ENCODE results near the gene RIOK3. TPM values are rescaled to one million over a fixed set of nuclear protein-coding genes. Genes with fewer than 3 reads are reported as not detected.

Gene RIOK3
- total RNA-seq, 1 experiment from 2014 or later = 42.5 TPM

DNA sequence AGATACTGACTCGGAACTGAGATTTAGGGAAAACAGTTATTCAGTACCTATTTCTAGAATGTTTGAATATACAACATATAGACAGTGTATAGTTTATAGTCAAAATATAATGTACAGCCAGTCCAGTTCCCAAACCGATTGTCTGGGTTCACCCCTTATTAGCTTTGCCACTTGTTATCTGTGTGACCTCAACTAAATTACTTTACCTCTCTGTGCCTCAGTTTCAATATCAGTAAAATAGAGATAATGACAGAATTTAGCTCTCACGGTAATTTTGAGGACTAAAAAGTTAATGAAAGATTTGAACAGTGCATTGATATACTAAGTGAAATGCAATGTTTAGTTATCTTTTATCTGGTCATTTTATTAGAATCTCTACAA lies 750 bp upstream of the RIOK3 start:
- peak overlapping the region; percentile 11 for H2AFZ ChIP-seq (ENCODE audit: low read depth, low read length, poor library complexity, severe bottlenecking)
- peaks cover 18 to 29% of the 10 kb centered on the region in 2 experiments for H3K4me1 ChIP-seq (ENCODE audit: control insufficient read depth in 1 of 2, insufficient read depth in 2 of 2, low read length in 2 of 2)
- DNase-seq (ENCODE audit: low read depth, low spot score) (no peak), ATAC-seq (no peak)
- CTCF ChIA-PET = no interaction called here
- no peaks in the 10 kb centered on the region for H3K9me3 ChIP-seq (ENCODE audit: control insufficient read depth in 1 of 2, insufficient read depth in 1 of 2, low read depth in 1 of 2, low read length in 2 of 2)
- H3K27ac ChIP-seq (ENCODE audit: low read depth, low read length) = peak overlapping the region; percentile 70
- no peaks in the 10 kb centered on the region for H3K27me3 ChIP-seq (ENCODE audit: insufficient read depth, low read length)
- POLR2A ChIA-PET = interaction anchor here (0.7 to 2.2 kb wide), 5 partner anchors 9 to 23 kb away, joined by 3 to 7 read pairs (median 5); a partner anchor contains a TSS
- intact Hi-C loops (cut with micrococcal nuclease) = loop anchor here (2.0 kb wide), 1 partner anchor 134 kb away; the partner anchor contains the start of gene NPC1
- H3K9ac ChIP-seq (ENCODE audit: low read length) = peak overlapping the region; percentile 83
- peaks cover 0 to 2% of the 10 kb centered on the region in 2 experiments; a peak in 2 of 4 replicates for H3K36me3 ChIP-seq (ENCODE audit: control insufficient read depth in 1 of 2, insufficient read depth in 2 of 2, low read length in 2 of 2)
- peak overlapping the region; percentile 85 to 97 for H3K4me3 ChIP-seq (replicated peaks in 1 of 2; ENCODE audit: low read depth in 1 of 2, low read length in 2 of 2)
- peaks cover 42% of the 10 kb centered on the region for H3K79me2 ChIP-seq (ENCODE audit: insufficient read depth, low read length)
- peaks cover 8% of the 10 kb centered on the region; the same call in 1 of the 2 replicates for H4K20me1 ChIP-seq (ENCODE audit: insufficient read depth)
- TF ChIP-seq, protein P1, sequence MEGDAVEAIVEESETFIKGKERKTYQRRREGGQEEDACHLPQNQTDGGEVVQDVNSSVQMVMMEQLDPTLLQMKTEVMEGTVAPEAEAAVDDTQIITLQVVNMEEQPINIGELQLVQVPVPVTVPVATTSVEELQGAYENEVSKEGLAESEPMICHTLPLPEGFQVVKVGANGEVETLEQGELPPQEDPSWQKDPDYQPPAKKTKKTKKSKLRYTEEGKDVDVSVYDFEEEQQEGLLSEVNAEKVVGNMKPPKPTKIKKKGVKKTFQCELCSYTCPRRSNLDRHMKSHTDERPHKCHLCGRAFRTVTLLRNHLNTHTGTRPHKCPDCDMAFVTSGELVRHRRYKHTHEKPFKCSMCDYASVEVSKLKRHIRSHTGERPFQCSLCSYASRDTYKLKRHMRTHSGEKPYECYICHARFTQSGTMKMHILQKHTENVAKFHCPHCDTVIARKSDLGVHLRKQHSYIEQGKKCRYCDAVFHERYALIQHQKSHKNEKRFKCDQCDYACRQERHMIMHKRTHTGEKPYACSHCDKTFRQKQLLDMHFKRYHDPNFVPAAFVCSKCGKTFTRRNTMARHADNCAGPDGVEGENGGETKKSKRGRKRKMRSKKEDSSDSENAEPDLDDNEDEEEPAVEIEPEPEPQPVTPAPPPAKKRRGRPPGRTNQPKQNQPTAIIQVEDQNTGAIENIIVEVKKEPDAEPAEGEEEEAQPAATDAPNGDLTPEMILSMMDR (IDR thresholded peaks at IDR 0.05 in 2 of 3, conservative IDR thresholded peaks at IDR 0.05 in 1 of 3; ENCODE audit: borderline replicate concordance in 1 of 3, insufficient read depth in 1 of 3, low read depth in 2 of 3, low read length in 2 of 3) = no peak
- TF ChIP-seq TCF7L2 (IDR thresholded peaks at IDR 0.05; ENCODE audit: borderline replicate concordance, extremely low read depth, insufficient read depth, insufficient read length) (no peak), SRF (IDR thresholded peaks at IDR 0.05; ENCODE audit: low read depth) (no peak), POLR2AphosphoS5 (IDR thresholded peaks at IDR 0.05; ENCODE audit: low read depth, low read length) (no peak), ELF1 (IDR thresholded peaks at IDR 0.05; ENCODE audit: borderline replicate concordance, low read depth) (no peak), ZNF274 (IDR thresholded peaks at IDR 0.05; ENCODE audit: low read depth, low read length) (no peak), CEBPB (IDR thresholded peaks at IDR 0.05; ENCODE audit: low read depth) (no peak), ZFX (IDR thresholded peaks at IDR 0.05) (no peak), ATF3 (IDR thresholded peaks at IDR 0.05) (no peak), SIN3A (IDR thresholded peaks at IDR 0.05; ENCODE audit: low read depth) (no peak; the same call in 1 of the 2 replicates), MAX (IDR thresholded peaks at IDR 0.05) (no peak), RAD21 (IDR thresholded peaks at IDR 0.05; ENCODE audit: low read depth) (no peak), EZH2phosphoT487 (IDR thresholded peaks at IDR 0.05; ENCODE audit: borderline replicate concordance) (no peak), REST (IDR thresholded peaks at IDR 0.05; ENCODE audit: low read depth) (no peak), EZH2 (IDR thresholded peaks at IDR 0.05) (no peak), EGR1 (IDR thresholded peaks at IDR 0.05; ENCODE audit: low read depth) (no peak), FOSL1 (IDR thresholded peaks at IDR 0.05; ENCODE audit: low read depth) (no peak), CBX3 (IDR thresholded peaks at IDR 0.05; ENCODE audit: low read depth) (no peak)
- RAD21 ChIA-PET (ENCODE audit: low non-redundant PET in 1 of 2, low total read pairs in 2 of 2, uncharacterized antibody in 2 of 2, unreplicated experiment in 2 of 2) = no interaction called here
- TSS peak; percentile 89 for BruUV-seq (replicated peaks)
- H3K4me2 ChIP-seq (ENCODE audit: low read length) = peak overlapping the region; percentile 89
- H3K9me2 ChIP-seq (ENCODE audit: insufficient read depth) = no peaks in the 10 kb centered on the region

All from HCT116 (cell line).